GM12801 (cell line): ENCODE data around the gene PLA1A.

Experiments used
- CTCF ChIP-seq: IDR thresholded peaks from one replicate; pipeline ENCODE4 v1.5.1; 2011; ENCODE audit warnings: control low read depth; ENCODE audit not compliant: insufficient read length; ENCODE audit errors: extremely low read depth

Gene PLA1A

GRCh38 chr3:119652306-119653033 is 54.8 kb downstream of the PLA1A start:
- TF ChIP-seq CTCF: no peak

- no peak for TF ChIP-seq CTCF
Observed at GRCh38 chr3:119653876-119654275, 56.2 kb downstream of the PLA1A start.

- no peak for TF ChIP-seq CTCF
Observed at GRCh38 chr3:119657887-119658702, 60.4 kb downstream of the PLA1A start.

- no peak for TF ChIP-seq CTCF
Observed at GRCh38 chr3:119658994-119659393, 61.3 kb downstream of the PLA1A start.

- no peak for TF ChIP-seq CTCF
Observed at GRCh38 chr3:119659606-119660291, 62.1 kb downstream of the PLA1A start.

GRCh38 chr3:119660474-119661440 is 63.1 kb downstream of the PLA1A start, which contains the start of gene POPDC2:
Gene POPDC2, minus strand, starts transcription at chr3:119660589. Its CDS starts 166 bp downstream, at chr3:119660423.
- no peak for TF ChIP-seq CTCF
